Kidney (tissue), 14 donors: ENCODE data around the gene SEBOX. TPM values are rescaled to one million over a fixed set of nuclear protein-coding genes. Genes with fewer than 3 reads are reported as not detected.

Experiments used
- DNase-seq, 5 donors: peaks; one replicate each; pipeline ENCODE4 v3.0.0-alpha.2; 2013 to 2020
- FAIRE-seq: peaks from 2 replicates; lab custom pipeline; 2012; peaks lifted over from hg19 to GRCh38; lab: Jason Lieb, UNC
- H3K27ac ChIP-seq, 2 donors: one replicate each; pipeline ENCODE4 v1.7.0; 2013; ENCODE audit warnings: low read depth in 2 of 2, low read length in 2 of 2, inconsistent platforms in 1 of 2
- H3K27me3 ChIP-seq: one replicate; pipeline ENCODE4 v1.7.1; 2013; ENCODE audit warnings: low read length, inconsistent platforms; ENCODE audit not compliant: control insufficient read depth, insufficient read depth
- H3K36me3 ChIP-seq, 3 donors: one replicate each; pipeline versions ENCODE4 v1.7.0 to v1.7.1; 2013; ENCODE audit warnings: low read length in 3 of 3, control low read depth in 1 of 3, inconsistent platforms in 1 of 3; ENCODE audit not compliant: insufficient read depth in 3 of 3, control insufficient read depth in 2 of 3
- H3K4me1 ChIP-seq, 3 donors: one replicate each; pipeline versions ENCODE4 v1.7.0 to v1.7.1; 2013; ENCODE audit warnings: low read length in 3 of 3, inconsistent platforms in 1 of 3, low read depth in 1 of 3; ENCODE audit not compliant: control insufficient read depth in 2 of 3, insufficient read depth in 2 of 3
- H3K4me3 ChIP-seq, 3 donors: one replicate each; pipeline versions ENCODE4 v1.7.0 to v1.8.1; 2013; ENCODE audit warnings: low read length in 3 of 3, control low read depth in 1 of 3, inconsistent platforms in 1 of 3
- H3K9ac ChIP-seq, 3 donors: one replicate each; pipeline versions ENCODE4 v1.7.0 to v1.7.1; 2013; ENCODE audit warnings: low read length in 3 of 3, control low read depth in 1 of 3, inconsistent platforms in 1 of 3
- H3K9me3 ChIP-seq, 3 donors: one replicate each; pipeline versions ENCODE4 v1.7.0 to v1.7.1; 2013; ENCODE audit warnings: low read length in 3 of 3, control low read depth in 1 of 3, inconsistent platforms in 1 of 3; ENCODE audit not compliant: control insufficient read depth in 2 of 3, insufficient read depth in 1 of 3
- CTCF ChIP-seq: IDR thresholded peaks from 3 replicates; pipeline ENCODE4 v1.5.1; 2012; ENCODE audit warnings: mild to moderate bottlenecking, moderate library complexity, borderline replicate concordance; ENCODE audit not compliant: insufficient read depth; ENCODE audit errors: extremely low read depth
- intact Hi-C: fragments of 100-400 bp; cut with DNase I; formaldehyde crosslinking; loops from one replicate; pipeline ENCODE4 v1.11.1; 2022
- polyA plus RNA-seq: library from polyadenylated mRNA; stranded (reverse); fragments of 350-450 nt; fragmentation: Illumina TruSeq; extraction: RNeasy Lipid Tissue Mini Kit (QIAGEN cat#74804); gene quantifications from one replicate; pipeline ENCODE4 v1.2.3, GENCODE V29; 2014; ENCODE audit warnings: low read depth, low replicate concordance; ENCODE audit not compliant: insufficient read depth
- total RNA-seq: library from RNA; stranded (reverse); fragmentation: NEBNext Ultra II Directional; extraction: Animal tissue kit (Norgen Biotek cat#: 25700); gene quantifications from one replicate; pipeline ENCODE4 v1.2.1, GENCODE V29; 2021
- donor health status: control.
- donor health status: control.
- donor health status: control.
- donor health status: control.
- donor health status: control.
- donor health status: DM: yes; HTN: yes; CAD: no.
- donor health status: Normal renal cell carcinoma (clear cell type).

The SEBOX gene
- total and polyA plus RNA-seq, 2 donors from 2014 or later: not detected

GRCh38 chr17:28404007-28404406 lies 39.0 kb upstream of the SEBOX start:
- Histone ChIP-seq H3K4me1 (peaks cover 0 to 12% (median under 1%) of the 10 kb centered on the region in 3 donors), H3K4me3 (no peak overlapping the region), H3K36me3 (no peaks in the 10 kb centered on the region), H3K27ac (no peak overlapping the region), H3K9ac (no peak overlapping the region), H3K9me3 (no peaks in the 10 kb centered on the region), H3K27me3 (no peaks in the 10 kb centered on the region)
- no peak for TF ChIP-seq CTCF
- intact Hi-C loops: no loop called here
- no peak for FAIRE-seq
- DNase-seq: no peak

DNA sequence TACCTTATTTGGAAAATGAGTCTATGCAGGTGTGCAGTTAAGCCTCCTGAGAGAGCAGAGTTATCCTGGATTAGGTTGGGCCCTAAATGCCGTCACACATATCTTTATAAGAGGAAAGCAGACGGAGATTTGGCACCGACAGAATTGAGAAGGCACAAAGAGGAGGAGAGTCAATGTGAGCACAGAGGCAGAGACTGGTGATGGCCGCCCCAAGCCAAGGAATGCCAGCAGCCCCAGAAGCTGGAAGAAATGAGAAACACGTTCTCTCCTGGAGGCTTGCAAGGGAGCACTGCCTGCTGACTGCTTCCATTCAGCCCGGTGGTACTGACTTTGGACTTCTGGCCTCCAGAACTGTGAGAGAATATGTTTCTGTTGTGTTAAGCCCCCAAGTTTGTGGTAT lies 37.8 kb upstream of the SEBOX start:
- no peak for TF ChIP-seq CTCF
- intact Hi-C loops: no loop called here
- H3K9me3 ChIP-seq: no peaks in the 10 kb centered on the region
- H3K4me3 ChIP-seq: no peak overlapping the region
- H3K36me3 ChIP-seq: no peaks in the 10 kb centered on the region
- no peak overlapping the region for H3K9ac ChIP-seq
- peaks cover 0 to 16% (median 12%) of the 10 kb centered on the region in 3 donors for H3K4me1 ChIP-seq
- no peak for FAIRE-seq
- no peak overlapping the region for H3K27ac ChIP-seq
- H3K27me3 ChIP-seq: no peaks in the 10 kb centered on the region
- no peak for DNase-seq

GRCh38 chr17:28402224-28402630 lies 37.2 kb upstream of the SEBOX start:
- H3K4me3 ChIP-seq: no peak overlapping the region
- H3K9me3 ChIP-seq: no peaks in the 10 kb centered on the region
- no peaks in the 10 kb centered on the region for H3K36me3 ChIP-seq
- no peak overlapping the region for H3K9ac ChIP-seq
- H3K4me1 ChIP-seq: peaks cover 0 to 18% (median 16%) of the 10 kb centered on the region in 3 donors
- TF ChIP-seq CTCF: no peak
- FAIRE-seq (no peak), DNase-seq (no peak)
- H3K27ac ChIP-seq: no peak overlapping the region
- no peaks in the 10 kb centered on the region for H3K27me3 ChIP-seq
- intact Hi-C loops: no loop called here

DNA sequence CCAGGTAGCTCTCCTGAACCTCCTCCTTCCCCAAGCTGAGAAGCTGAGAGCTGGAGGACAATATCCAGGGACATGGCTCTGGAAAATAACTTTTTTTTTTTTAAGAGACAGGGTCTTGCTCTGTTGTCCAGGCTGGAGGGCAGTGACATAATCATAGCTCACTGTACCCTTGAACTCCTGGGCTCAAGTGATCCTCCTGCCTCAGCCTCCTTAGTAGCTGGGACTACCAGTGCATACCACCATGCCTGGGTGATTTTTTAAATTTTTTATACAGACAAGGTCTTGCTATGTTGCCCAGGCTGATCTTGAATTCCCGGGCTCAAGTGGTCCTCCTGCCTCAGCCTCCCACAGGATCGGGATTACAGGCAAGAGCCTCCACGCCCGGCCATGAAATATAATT lies 34.8 kb upstream of the SEBOX start:
- Histone ChIP-seq H3K4me3 (no peak overlapping the region), H3K27ac (no peak overlapping the region), H3K9ac (no peak overlapping the region), H3K27me3 (no peaks in the 10 kb centered on the region), H3K4me1 (peaks cover 0 to 18% (median 5%) of the 10 kb centered on the region in 3 donors), H3K9me3 (no peaks in the 10 kb centered on the region), H3K36me3 (peaks cover 0 to 5% (median under 1%) of the 10 kb centered on the region in 3 donors)
- intact Hi-C loops: no loop called here
- DNase-seq: no peak
- no peak for TF ChIP-seq CTCF
- FAIRE-seq: no peak
